Stimulated activated CD4-positive, alpha-beta T cell treated with anti-CD3 and anti-CD28 coated beads, Interleukin-4, amount 100 ng/mL, for 24 hours (primary cell): ENCODE data around the gene ELL2.
"Not testable (repeated sequence)": the region's sequence is repeated elsewhere in the genome, so short reads cannot be mapped to it uniquely, and the experiment has no call there.

Experiments used
- DNase-seq: peaks from one replicate; pipeline ENCODE4 v3.0.0-alpha.2; 2020

Gene ELL2

GRCh38 chr5:95927927-95928723 is 33.5 kb downstream of the ELL2 start:
- no peak for DNase-seq

- not testable (repeated sequence) for DNase-seq
Observed at GRCh38 chr5:95927300-95927699, 34.4 kb downstream of the ELL2 start.

GRCh38 chr5:95925939-95926338 is 35.7 kb downstream of the ELL2 start:
- DNase-seq = no peak

- DNase-seq = no peak
Observed at GRCh38 chr5:95925378-95925744, 36.3 kb downstream of the ELL2 start.

GRCh38 chr5:95924720-95925377 is 36.8 kb downstream of the ELL2 start:
- DNase-seq = no peak

GRCh38 chr5:95923918-95924544 is 37.6 kb downstream of the ELL2 start:
- DNase-seq = no peak

GRCh38 chr5:95922798-95923197 is 38.9 kb downstream of the ELL2 start:
- no peak for DNase-seq

- DNase-seq = no peak
Observed at GRCh38 chr5:95921501-95921900, 40.1 kb downstream of the ELL2 start.

- no peak for DNase-seq
Observed at GRCh38 chr5:95920822-95921221, 40.8 kb downstream of the ELL2 start.

- no peak for DNase-seq
Observed at GRCh38 chr5:95919658-95920057, 42.0 kb downstream of the ELL2 start.

GRCh38 chr5:95918421-95919006 is 43.1 kb downstream of the ELL2 start:
- DNase-seq = no peak

GRCh38 chr5:95917207-95917606 is 44.4 kb downstream of the ELL2 start:
- no peak for DNase-seq

GRCh38 chr5:95916687-95917085 is 45.0 kb downstream of the ELL2 start:
- no peak for DNase-seq

- DNase-seq = no peak
Observed at GRCh38 chr5:95915999-95916686, 45.5 kb downstream of the ELL2 start.

GRCh38 chr5:95913663-95914062 is 48.0 kb downstream of the ELL2 start:
- DNase-seq = no peak

- no peak for DNase-seq
Observed at GRCh38 chr5:95912029-95912428, 49.6 kb downstream of the ELL2 start.

GRCh38 chr5:95910521-95910920 is 51.1 kb downstream of the ELL2 start:
- DNase-seq = no peak

- no peak for DNase-seq
Observed at GRCh38 chr5:95909738-95910137, 51.9 kb downstream of the ELL2 start.

- DNase-seq = no peak
Observed at GRCh38 chr5:95908799-95909198, 52.9 kb downstream of the ELL2 start.

GRCh38 chr5:95907740-95908706 is 53.6 kb downstream of the ELL2 start:
- DNase-seq = no peak

GRCh38 chr5:95907067-95907705 is 54.5 kb downstream of the ELL2 start:
- no peak for DNase-seq
